GM21526 (cell line): ENCODE results near the gene GPRASP1.
A peak's percentile ranks its signal among the peaks of the same experiment; 100 is the strongest.
"Not testable (repeated sequence)": the region's sequence is repeated elsewhere in the genome, so short reads cannot be mapped to it uniquely, and the experiment has no call there.

Experiments
- ATAC-seq: cut with Tn5 transposase; IDR thresholded peaks from one replicate; pipeline ENCODE4 v1.9.1; 2021; ENCODE audit warnings: moderate library complexity; ENCODE audit not compliant: unreplicated experiment, low FRiP score

The GPRASP1 gene

GRCh38 chrX:102651242-102652011, at the start of gene GPRASP1:
GPRASP1 (plus strand) TSS chrX:102651483; CDS start chrX:102653914, 2,431 bp downstream.
- no peak for ATAC-seq

GRCh38 chrX:102604327-102604726, 47.0 kb upstream of the GPRASP1 start:
- ATAC-seq = no peak

GRCh38 chrX:102606115-102606514, 45.2 kb upstream of the GPRASP1 start:
- ATAC-seq = no peak

- no peak for ATAC-seq
These were observed 40.4 kb upstream of the GPRASP1 start for GRCh38 chrX:102610905-102611304.

- no peak for ATAC-seq
These were observed 27.2 kb upstream of the GPRASP1 start for GRCh38 chrX:102624105-102624504.

GRCh38 chrX:102627640-102628039, 23.6 kb upstream of the GPRASP1 start:
- no peak for ATAC-seq

GRCh38 chrX:102637561-102637960, 13.7 kb upstream of the GPRASP1 start:
- ATAC-seq = no peak

GRCh38 chrX:102650903-102651241, 411 bp upstream of the GPRASP1 start:
- ATAC-seq = no peak

- ATAC-seq = peak; percentile 41
These were observed 877 bp downstream of the GPRASP1 start for GRCh38 chrX:102652031-102652688.

- ATAC-seq = no peak
These were observed 3.4 kb downstream of the GPRASP1 start for GRCh38 chrX:102654696-102655095.

GRCh38 chrX:102658556-102658955, 7.3 kb downstream of the GPRASP1 start:
- ATAC-seq = no peak

GRCh38 chrX:102659790-102660757, 8.8 kb downstream of the GPRASP1 start:
- ATAC-seq = peak; percentile 97

- not testable (repeated sequence) for ATAC-seq
These were observed 12.5 kb downstream of the GPRASP1 start for GRCh38 chrX:102663820-102664219.

- not testable (repeated sequence) for ATAC-seq
These were observed 15.8 kb downstream of the GPRASP1 start for GRCh38 chrX:102667034-102667433.

GRCh38 chrX:102669526-102669925, 18.2 kb downstream of the GPRASP1 start:
- ATAC-seq = no peak

- ATAC-seq = no peak
These were observed 21.6 kb downstream of the GPRASP1 start for GRCh38 chrX:102672856-102673255.

- ATAC-seq = not testable (repeated sequence)
These were observed 26.2 kb downstream of the GPRASP1 start for GRCh38 chrX:102677479-102677878.

- no peak for ATAC-seq
These were observed 33.7 kb downstream of the GPRASP1 start for GRCh38 chrX:102684772-102685520.

- ATAC-seq = no peak
These were observed 43.5 kb downstream of the GPRASP1 start for GRCh38 chrX:102694749-102695148.

- ATAC-seq = no peak
These were observed 45.0 kb downstream of the GPRASP1 start for GRCh38 chrX:102696306-102696705.
